ENCODE results near the gene STX16. TPM values are rescaled to one million over a fixed set of nuclear protein-coding genes. Genes with fewer than 3 reads are reported as not detected.
"Not testable (repeated sequence)": the region's sequence is repeated elsewhere in the genome, so short reads cannot be mapped to it uniquely, and the experiment has no call there.

STX16 gene
- total RNA-seq, 1 donor from 2014 or later = 19.1 TPM

- no peak for DNase-seq (ENCODE audit: low read depth in 2 of 2)
Observed at GRCh38 chr20:58722877-58723627, 72.0 kb downstream of the STX16 start.

GRCh38 chr20:58723628-58723984 lies 72.5 kb downstream of the STX16 start:
- no peak for DNase-seq (ENCODE audit: low read depth in 2 of 2)

- DNase-seq (ENCODE audit: low read depth in 2 of 2) = not testable (repeated sequence)
Observed at GRCh38 chr20:58726156-58726555, 75.1 kb downstream of the STX16 start.

Other genes with a start within 250 kb of the STX16 start
- gene APCDD1L, start 135.9 kb upstream of the STX16 start, total RNA-seq = not detected in 2 replicates
- 17.6 and 31.2 TPM in 2 replicates for gene NPEPL1, start 41.5 kb downstream of the STX16 start, total RNA-seq
- under 0.01 TPM in 2 replicates for gene GNAS-AS1, start 199.6 kb downstream of the STX16 start, total RNA-seq
- 203 and 535 TPM in 2 replicates for gene GNAS, start 201.4 kb downstream of the STX16 start, total RNA-seq